ENCODE data around the gene CCDC190. TPM values are rescaled to one million over a fixed set of nuclear protein-coding genes. Genes with fewer than 3 reads are reported as not detected.
A peak's percentile ranks its signal among the peaks of the same experiment; 100 is the strongest.
"Not testable (repeated sequence)": the region's sequence is repeated elsewhere in the genome, so short reads cannot be mapped to it uniquely, and the experiment has no call there.

CCDC190 gene
- total and polyA plus RNA-seq, 12 donors = not detected

GRCh38 chr1:162822391-162823200, 38.4 kb downstream of the CCDC190 start:
- H3K4me1 ChIP-seq (replicated peaks in 1 of 2) = peaks cover 0 to 6% of the 10 kb centered on the region in 2 donors
- no peaks in the 10 kb centered on the region for H3K36me3 ChIP-seq (replicated peaks in 1 of 2)
- intact Hi-C loops (cut with DNase I) = no loop called here
- H3K9me3 ChIP-seq (replicated peaks in 1 of 3) = no peaks in the 10 kb centered on the region
- peak in 4 of 7 donors; percentile 13 to 58 (median 29) for DNase-seq
- H3K27ac ChIP-seq = peak overlapping the region in 1 of 5 donors; percentile 7
- TF ChIP-seq, protein P1, sequence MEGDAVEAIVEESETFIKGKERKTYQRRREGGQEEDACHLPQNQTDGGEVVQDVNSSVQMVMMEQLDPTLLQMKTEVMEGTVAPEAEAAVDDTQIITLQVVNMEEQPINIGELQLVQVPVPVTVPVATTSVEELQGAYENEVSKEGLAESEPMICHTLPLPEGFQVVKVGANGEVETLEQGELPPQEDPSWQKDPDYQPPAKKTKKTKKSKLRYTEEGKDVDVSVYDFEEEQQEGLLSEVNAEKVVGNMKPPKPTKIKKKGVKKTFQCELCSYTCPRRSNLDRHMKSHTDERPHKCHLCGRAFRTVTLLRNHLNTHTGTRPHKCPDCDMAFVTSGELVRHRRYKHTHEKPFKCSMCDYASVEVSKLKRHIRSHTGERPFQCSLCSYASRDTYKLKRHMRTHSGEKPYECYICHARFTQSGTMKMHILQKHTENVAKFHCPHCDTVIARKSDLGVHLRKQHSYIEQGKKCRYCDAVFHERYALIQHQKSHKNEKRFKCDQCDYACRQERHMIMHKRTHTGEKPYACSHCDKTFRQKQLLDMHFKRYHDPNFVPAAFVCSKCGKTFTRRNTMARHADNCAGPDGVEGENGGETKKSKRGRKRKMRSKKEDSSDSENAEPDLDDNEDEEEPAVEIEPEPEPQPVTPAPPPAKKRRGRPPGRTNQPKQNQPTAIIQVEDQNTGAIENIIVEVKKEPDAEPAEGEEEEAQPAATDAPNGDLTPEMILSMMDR (IDR thresholded peaks at IDR 0.05) = no peak
- TF ChIP-seq POLR2A (IDR thresholded peaks at IDR 0.05) = no peak
- H3K4me3 ChIP-seq = peak overlapping the region in 1 of 4 donors; percentile 27
- WGBS, 4 donors = 11 to 32% (median 18%) methylated on average over 11 to 44 of the region's 44 CpGs
- H3K27me3 ChIP-seq = no peaks in the 10 kb centered on the region

DNA sequence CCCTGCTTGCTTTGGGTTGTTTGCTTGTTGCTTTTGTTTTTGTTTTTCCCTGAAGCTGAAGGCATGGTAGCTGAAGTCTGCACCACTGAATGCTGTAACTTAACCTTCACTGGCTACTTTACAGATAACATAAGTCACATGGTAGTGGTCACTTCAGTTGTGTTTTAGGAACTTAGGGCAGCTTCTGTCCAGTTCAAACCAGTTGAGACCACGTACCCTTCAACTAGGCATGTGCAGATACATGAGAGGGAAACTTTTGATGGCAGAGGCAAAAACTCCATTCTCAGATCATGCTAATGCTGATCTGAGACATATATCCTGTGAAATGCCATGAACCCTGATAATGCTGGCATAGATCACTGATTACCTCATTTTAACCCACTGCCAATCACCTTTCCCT, 42.3 kb downstream of the CCDC190 start:
- DNase-seq; H3K4me3 ChIP-seq; H3K27ac ChIP-seq; H3K36me3 ChIP-seq (replicated peaks in 1 of 2); H3K27me3 ChIP-seq; intact Hi-C loops (cut with DNase I); H3K9me3 ChIP-seq (replicated peaks in 1 of 3); H3K4me1 ChIP-seq (replicated peaks in 1 of 2): not testable (repeated sequence)
- WGBS, 4 donors = 89 to 100% (median 93%) methylated on average over 1 of the region's 1 CpG

DNA sequence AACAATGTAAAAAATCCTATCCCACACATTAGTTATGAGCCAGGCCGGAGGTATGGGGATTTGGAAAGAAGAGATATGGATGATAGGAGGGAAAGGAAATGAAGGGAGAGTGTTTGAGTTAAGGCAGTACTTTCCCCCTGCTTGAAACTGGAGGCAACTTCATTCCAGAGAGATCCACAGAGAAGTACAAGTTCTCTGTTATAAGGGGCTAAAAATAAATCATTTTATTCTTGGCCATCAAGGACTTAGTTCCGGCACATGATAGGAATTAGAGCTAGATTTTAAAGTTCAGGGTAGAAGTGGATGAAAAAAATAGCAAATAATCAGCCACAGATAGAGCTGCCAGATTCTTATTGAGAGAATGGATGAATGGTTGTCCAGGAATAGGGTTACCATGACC, 42.8 kb downstream of the CCDC190 start:
- H3K27me3 ChIP-seq; H3K4me3 ChIP-seq; intact Hi-C loops (cut with DNase I); H3K4me1 ChIP-seq (replicated peaks in 1 of 2); H3K27ac ChIP-seq; H3K9me3 ChIP-seq (replicated peaks in 1 of 3); DNase-seq; H3K36me3 ChIP-seq (replicated peaks in 1 of 2): not testable (repeated sequence)
- WGBS, 4 donors = 69 to 81% (median 76%) methylated on average over 2 of the region's 2 CpGs

GRCh38 chr1:162812357-162812756, 48.6 kb downstream of the CCDC190 start:
- H3K4me3 ChIP-seq; intact Hi-C loops (cut with DNase I); H3K36me3 ChIP-seq (replicated peaks in 1 of 2); H3K4me1 ChIP-seq (replicated peaks in 1 of 2); H3K27me3 ChIP-seq; DNase-seq; H3K27ac ChIP-seq; H3K9me3 ChIP-seq (replicated peaks in 1 of 3): not testable (repeated sequence)
- 97 to 98% (median 97%) methylated on average over 2 of the region's 2 CpGs for WGBS, 4 donors

DNA sequence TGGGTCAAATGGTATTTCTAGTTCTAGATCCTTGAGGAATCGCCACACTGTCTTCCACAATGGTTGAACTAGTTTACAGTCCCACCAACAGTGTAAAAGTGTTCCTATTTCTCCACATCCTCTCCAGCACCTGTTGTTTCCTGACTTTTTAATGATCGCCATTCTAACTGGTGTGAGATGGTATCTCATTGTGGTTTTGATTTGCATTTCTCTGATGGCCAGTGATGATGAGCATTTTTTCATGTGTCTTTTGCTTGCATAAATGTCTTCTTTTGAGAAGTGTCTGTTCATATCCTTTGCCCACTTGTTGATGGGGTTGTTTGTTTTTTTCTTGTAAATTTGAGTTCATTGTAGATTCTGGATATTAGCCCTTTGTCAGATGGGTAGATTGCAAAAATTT, 53.5 kb downstream of the CCDC190 start:
- H3K27me3 ChIP-seq; intact Hi-C loops (cut with DNase I); H3K4me3 ChIP-seq; H3K4me1 ChIP-seq (replicated peaks in 1 of 2); DNase-seq; H3K27ac ChIP-seq; H3K9me3 ChIP-seq (replicated peaks in 1 of 3): not testable (repeated sequence)
- 100% methylated on average over 1 of the region's 2 CpGs; no CpG with 5 or more reads in 3 of the 4 donors for WGBS, 4 donors
- peaks cover 0 to 35% of the 10 kb centered on the region in 2 donors for H3K36me3 ChIP-seq (replicated peaks in 1 of 2)

Other genes with a start within 250 kb of the CCDC190 start
- 100 to 1,000 TPM in 8 of 9 donors, 10 to 100 TPM in 1; 45.4 to 349 (median 243) TPM for gene DDR2, start 228.7 kb downstream of the CCDC190 start, total RNA-seq
- gene DDR2, start 228.7 kb downstream of the CCDC190 start, polyA plus RNA-seq = 100 to 1,000 TPM in 1 of 3 donors, 10 to 100 TPM in 2; 15.1 to 127 (median 34.2) TPM
- gene HSD17B7, start 70.5 kb downstream of the CCDC190 start, total RNA-seq = 100 to 1,000 TPM in 1 of 9 donors, 10 to 100 TPM in 8; 20.1 to 133 (median 38.7) TPM
- 10 to 100 TPM; 17.7 to 66.0 (median 40.9) TPM for gene HSD17B7, start 70.5 kb downstream of the CCDC190 start, polyA plus RNA-seq
- gene RGS4, start 208.2 kb upstream of the CCDC190 start, total RNA-seq = 10 to 100 TPM in 5 of 9 donors, 1 to 10 TPM in 4; 2.2 to 38.5 (median 13.1) TPM
- 10 to 100 TPM in 2 of 3 donors, 1 to 10 TPM in 1; 4.1 to 48.5 (median 11.7) TPM for gene RGS4, start 208.2 kb upstream of the CCDC190 start, polyA plus RNA-seq

Data from adrenal gland (tissue), 12 donors.